Measurements from ENCODE around the gene MAP3K14. TPM values are rescaled to one million over a fixed set of nuclear protein-coding genes. Genes with fewer than 3 reads are reported as not detected.

The MAP3K14 gene
- total and polyA plus RNA-seq, 9 donors = 2.4 to 19.8 (median 10.7) TPM

GRCh38 chr17:45282683-45283644 is 33.9 kb downstream of the MAP3K14 start:
- Histone ChIP-seq H3K27me3 (no peaks in the 10 kb centered on the region), H3K4me1 (ENCODE audit: insufficient read depth) (peaks cover 13% of the 10 kb centered on the region), H3K27ac (peak overlapping the region in 1 of 2 donors; percentile 4), H3K9me3 (no peaks in the 10 kb centered on the region), H3K4me3 (no peak overlapping the region), H3K36me3 (no peaks in the 10 kb centered on the region)
- TF ChIP-seq POLR2A (IDR thresholded peaks at IDR 0.05) = no peak
- no peak for TF ChIP-seq EP300 (IDR thresholded peaks at IDR 0.05)
- no peak for TF ChIP-seq CTCF (IDR thresholded peaks at IDR 0.05)
- DNase-seq = peak; percentile 53 to 79 (median 77)
- intact Hi-C loops (cut with DNase I) = no loop called here
- 32 to 40% (median 37%) methylated on average over 18 to 21 of the region's 21 CpGs for WGBS, 3 donors

GRCh38 chr17:45279898-45280297 is 36.9 kb downstream of the MAP3K14 start:
- 67 to 80% (median 72%) methylated on average over 3 of the region's 3 CpGs for WGBS, 3 donors

GRCh38 chr17:45277992-45278391 is 38.8 kb downstream of the MAP3K14 start:
- DNase-seq = no peak
- Histone ChIP-seq H3K4me1 (ENCODE audit: insufficient read depth) (peaks cover 15% of the 10 kb centered on the region), H3K4me3 (no peak overlapping the region), H3K9me3 (no peaks in the 10 kb centered on the region), H3K27ac (peak overlapping the region in 1 of 2 donors; percentile 35), H3K36me3 (no peaks in the 10 kb centered on the region), H3K27me3 (no peaks in the 10 kb centered on the region)
- intact Hi-C loops (cut with DNase I) = loop anchor here (2.0 to 10.0 kb wide), 5 partner anchors 39 to 109 kb away; partner anchors contain the start of genes FMNL1 (in 1 of the 4) and MAP3K14 (in 1 of the 4)
- TF ChIP-seq EP300 (IDR thresholded peaks at IDR 0.05) = no peak
- no peak for TF ChIP-seq CTCF (IDR thresholded peaks at IDR 0.05)
- TF ChIP-seq POLR2A (IDR thresholded peaks at IDR 0.05) = no peak
- 2 to 9% (median 4%) methylated on average over 7 of the region's 7 CpGs for WGBS, 3 donors

More at GRCh38 chr17:45279898-45280297, 36.9 kb downstream of the MAP3K14 start:
- Histone ChIP-seq H3K9me3 (no peaks in the 10 kb centered on the region), H3K27me3 (no peaks in the 10 kb centered on the region), H3K36me3 (no peaks in the 10 kb centered on the region), H3K27ac (no peak overlapping the region), H3K4me1 (ENCODE audit: insufficient read depth) (peaks cover 20% of the 10 kb centered on the region), H3K4me3 (no peak overlapping the region)
- intact Hi-C loops (cut with DNase I) = loop anchor here in 3 of 4 donors (2.0 to 10.0 kb wide), 5 partner anchors 37 to 107 kb away; partner anchors contain the start of genes FMNL1 (in 1 of the 3) and MAP3K14 (in 1 of the 3)
- TF ChIP-seq POLR2A (IDR thresholded peaks at IDR 0.05) (no peak), EP300 (IDR thresholded peaks at IDR 0.05) (no peak), CTCF (IDR thresholded peaks at IDR 0.05) (no peak)
- DNase-seq = no peak

GRCh38 chr17:45277216-45277849 is 39.5 kb downstream of the MAP3K14 start:
- Histone ChIP-seq H3K27ac (peak overlapping the region in 1 of 2 donors; percentile 35), H3K9me3 (no peaks in the 10 kb centered on the region), H3K27me3 (no peaks in the 10 kb centered on the region), H3K4me3 (no peak overlapping the region), H3K36me3 (no peaks in the 10 kb centered on the region), H3K4me1 (ENCODE audit: insufficient read depth) (peaks cover 10% of the 10 kb centered on the region)
- TF ChIP-seq CTCF (IDR thresholded peaks at IDR 0.05) (peak; percentile 54 to 87 (median 84)), EP300 (IDR thresholded peaks at IDR 0.05) (no peak)
- peak; percentile 89 to 94 (median 92) for DNase-seq
- intact Hi-C loops (cut with DNase I) = loop anchor here (2.0 to 10.0 kb wide), 5 partner anchors 40 to 110 kb away; partner anchors contain the start of genes FMNL1 (in 1 of the 4) and MAP3K14 (in 1 of the 4)
- 7 to 12% (median 10%) methylated on average over 16 of the region's 16 CpGs for WGBS, 3 donors

Data from ovary (tissue), 9 donors.